Esophagus squamous epithelium (tissue), 4 donors: Measurements from ENCODE around the gene STT3B.

Experiments used
- POLR2A ChIP-seq, 4 donors: fragments of 450-650 bp; IDR thresholded peaks; one replicate each; pipeline ENCODE4 v1.6.1; 2017; ENCODE audit warnings: antibody characterized with exemption in 4 of 4, mild to moderate bottlenecking in 4 of 4, moderate library complexity in 3 of 4
- TF ChIP-seq, protein P1 (sequence below), 6 experiments: fragments of 450-650 bp in 4 of 6; fragments of 200-600 bp in 2 of 6; sonication (generic) in 2 of 6; IDR thresholded peaks; one replicate each; pipeline ENCODE4 v1.5.1; 2016 to 2019; ENCODE audit warnings: antibody characterized with exemption in 6 of 6, mild to moderate bottlenecking in 4 of 6, moderate library complexity in 4 of 6

DNA sequence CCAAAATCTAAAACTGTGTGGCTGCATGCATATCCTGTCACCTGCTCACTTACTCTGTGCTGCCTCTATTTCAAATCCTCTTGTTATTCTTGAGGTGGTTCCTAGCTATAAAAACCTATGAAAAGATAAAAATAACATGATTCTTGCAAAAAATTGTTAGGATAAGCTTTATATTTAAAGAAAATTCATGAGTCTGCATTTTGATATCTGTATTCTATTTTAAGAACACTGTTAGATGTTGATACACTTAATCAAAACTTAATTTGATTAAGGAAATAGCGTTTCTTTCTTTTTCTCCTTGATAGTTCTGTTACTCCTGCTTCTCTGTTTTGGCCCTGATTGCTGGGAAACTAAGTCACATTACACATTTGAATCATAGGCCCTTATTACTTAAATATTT is 22.5 kb downstream of the STT3B start:
- TF ChIP-seq POLR2A (IDR thresholded peaks at IDR 0.05), result no peak
- TF ChIP-seq, protein P1, sequence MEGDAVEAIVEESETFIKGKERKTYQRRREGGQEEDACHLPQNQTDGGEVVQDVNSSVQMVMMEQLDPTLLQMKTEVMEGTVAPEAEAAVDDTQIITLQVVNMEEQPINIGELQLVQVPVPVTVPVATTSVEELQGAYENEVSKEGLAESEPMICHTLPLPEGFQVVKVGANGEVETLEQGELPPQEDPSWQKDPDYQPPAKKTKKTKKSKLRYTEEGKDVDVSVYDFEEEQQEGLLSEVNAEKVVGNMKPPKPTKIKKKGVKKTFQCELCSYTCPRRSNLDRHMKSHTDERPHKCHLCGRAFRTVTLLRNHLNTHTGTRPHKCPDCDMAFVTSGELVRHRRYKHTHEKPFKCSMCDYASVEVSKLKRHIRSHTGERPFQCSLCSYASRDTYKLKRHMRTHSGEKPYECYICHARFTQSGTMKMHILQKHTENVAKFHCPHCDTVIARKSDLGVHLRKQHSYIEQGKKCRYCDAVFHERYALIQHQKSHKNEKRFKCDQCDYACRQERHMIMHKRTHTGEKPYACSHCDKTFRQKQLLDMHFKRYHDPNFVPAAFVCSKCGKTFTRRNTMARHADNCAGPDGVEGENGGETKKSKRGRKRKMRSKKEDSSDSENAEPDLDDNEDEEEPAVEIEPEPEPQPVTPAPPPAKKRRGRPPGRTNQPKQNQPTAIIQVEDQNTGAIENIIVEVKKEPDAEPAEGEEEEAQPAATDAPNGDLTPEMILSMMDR (IDR thresholded peaks at IDR 0.05), result no peak
